Measurements from ENCODE around the gene GAST.

Gene GAST

GRCh38 chr17:41741709-41742108, 29.6 kb downstream of the GAST start:
- no peak for DNase-seq (ENCODE audit: low read depth)

DNA sequence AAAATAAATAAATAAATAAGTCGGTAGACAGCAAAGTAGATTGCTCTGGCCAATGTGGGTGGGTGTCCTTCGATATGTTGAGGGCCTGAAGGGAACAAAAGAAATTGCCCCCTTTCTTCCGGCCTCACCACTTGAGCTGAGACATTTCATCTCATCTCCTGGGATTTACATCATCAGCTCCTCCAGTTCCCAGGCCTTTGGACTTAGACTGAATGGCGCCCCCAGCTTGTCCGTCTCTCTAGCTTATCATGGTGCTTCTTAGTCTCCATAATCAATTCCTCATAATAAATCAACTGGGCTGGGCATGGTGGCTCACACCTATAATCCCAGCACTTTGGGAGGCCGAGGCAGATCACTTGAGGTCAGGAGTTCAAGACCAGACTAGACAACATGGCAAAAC, 36.1 kb downstream of the GAST start:
- DNase-seq (ENCODE audit: low read depth): no peak

GRCh38 chr17:41750862-41751261, 38.7 kb downstream of the GAST start:
- no peak for DNase-seq (ENCODE audit: low read depth)

DNA sequence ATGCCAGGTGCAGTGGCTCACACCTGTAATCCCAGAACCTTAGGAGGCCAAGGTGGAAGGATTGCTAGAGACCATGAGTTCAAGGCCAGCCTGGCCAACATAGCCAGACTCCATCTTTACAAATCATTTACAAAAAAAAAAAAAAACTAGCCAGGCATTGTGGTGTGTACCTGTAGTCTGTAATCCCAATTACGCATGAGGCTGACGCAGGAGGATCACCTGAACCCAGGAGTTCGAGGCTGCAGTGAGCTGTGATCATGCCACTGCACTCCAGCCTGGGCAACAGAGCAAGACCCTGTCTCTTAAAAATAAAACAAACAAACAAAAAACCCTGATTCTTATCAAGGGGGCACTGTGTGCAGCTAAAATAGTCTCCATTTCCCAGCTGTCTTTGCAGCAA, 39.2 kb downstream of the GAST start:
- DNase-seq (ENCODE audit: low read depth): no peak

DNA sequence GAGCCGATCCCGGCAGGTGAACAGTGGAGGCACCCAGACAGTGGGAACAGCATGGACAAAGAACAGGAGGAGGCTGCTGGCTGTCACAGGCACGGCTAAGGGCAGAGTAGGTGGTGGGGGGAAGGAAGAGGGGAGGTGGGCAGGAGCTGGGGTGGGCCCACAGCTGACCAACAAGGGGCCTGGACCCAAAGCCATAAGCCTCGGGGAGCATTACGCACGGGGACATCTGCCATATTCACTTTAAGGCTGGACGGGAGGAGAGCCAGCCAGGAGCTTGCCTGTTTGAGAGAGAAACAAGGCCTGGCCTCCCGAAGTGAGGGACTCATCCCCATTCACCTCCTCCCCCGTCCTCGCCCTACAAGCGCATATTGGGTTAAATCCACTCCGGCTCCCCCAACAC, 41.9 kb downstream of the GAST start:
- DNase-seq (ENCODE audit: low read depth): no peak

DNA sequence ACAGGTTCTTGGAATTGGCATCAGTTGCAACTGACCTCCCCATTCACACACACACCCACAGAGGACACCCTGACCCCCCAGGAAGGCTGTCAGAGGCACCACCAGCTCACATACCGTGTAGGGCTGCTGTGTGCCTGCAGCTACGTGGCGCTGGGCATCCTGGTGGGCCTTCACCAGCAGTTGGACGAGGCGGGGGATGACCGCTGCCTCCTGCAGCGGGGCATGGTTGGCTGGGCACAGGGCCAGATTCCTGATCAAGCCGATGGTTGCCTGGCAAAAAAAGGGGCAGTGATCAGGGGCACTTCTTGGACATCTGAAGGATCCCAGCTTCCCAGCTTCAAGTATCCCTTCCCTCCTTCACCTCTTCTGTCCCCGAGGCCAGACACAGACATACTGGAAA, 46.5 kb downstream of the GAST start:
- no peak for DNase-seq (ENCODE audit: low read depth)

- no peak for DNase-seq (ENCODE audit: low read depth)
Measured at GRCh38 chr17:41760878-41761277, 48.7 kb downstream of the GAST start.

GRCh38 chr17:41762391-41762790, 50.3 kb downstream of the GAST start:
- DNase-seq (ENCODE audit: low read depth): no peak

- no peak for DNase-seq (ENCODE audit: low read depth)
Measured at GRCh38 chr17:41762841-41763240, 50.7 kb downstream of the GAST start.

DNA sequence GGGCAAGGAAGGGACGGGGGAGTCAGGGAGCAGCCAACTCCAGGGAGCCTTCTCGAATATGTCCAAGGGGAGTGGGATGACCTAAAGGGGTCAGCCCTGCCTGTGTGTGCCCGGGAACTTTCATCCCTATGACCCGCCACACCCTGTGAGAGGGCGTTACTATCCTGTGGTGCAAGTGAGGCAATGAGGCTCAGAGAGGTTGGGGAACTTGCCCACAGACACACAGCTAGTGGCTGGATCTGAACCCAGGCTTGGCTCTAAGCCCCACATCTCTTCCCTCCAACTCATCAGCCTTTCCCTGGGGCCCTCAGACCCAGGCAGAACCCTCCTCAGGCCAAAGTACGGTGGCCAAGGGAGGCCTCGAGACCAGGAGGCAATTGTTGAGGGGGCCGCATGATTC, 51.2 kb downstream of the GAST start:
- no peak for DNase-seq (ENCODE audit: low read depth)
